HG03135 (cell line): ENCODE results near the gene THY1.
"Not testable (repeated sequence)": the region's sequence is repeated elsewhere in the genome, so short reads cannot be mapped to it uniquely, and the experiment has no call there.

Source experiments
- ATAC-seq: cut with Tn5 transposase; IDR thresholded peaks from one replicate; pipeline ENCODE4 v1.9.1; 2021; ENCODE audit warnings: mild to moderate bottlenecking, moderate library complexity; ENCODE audit not compliant: unreplicated experiment

The THY1 gene

DNA sequence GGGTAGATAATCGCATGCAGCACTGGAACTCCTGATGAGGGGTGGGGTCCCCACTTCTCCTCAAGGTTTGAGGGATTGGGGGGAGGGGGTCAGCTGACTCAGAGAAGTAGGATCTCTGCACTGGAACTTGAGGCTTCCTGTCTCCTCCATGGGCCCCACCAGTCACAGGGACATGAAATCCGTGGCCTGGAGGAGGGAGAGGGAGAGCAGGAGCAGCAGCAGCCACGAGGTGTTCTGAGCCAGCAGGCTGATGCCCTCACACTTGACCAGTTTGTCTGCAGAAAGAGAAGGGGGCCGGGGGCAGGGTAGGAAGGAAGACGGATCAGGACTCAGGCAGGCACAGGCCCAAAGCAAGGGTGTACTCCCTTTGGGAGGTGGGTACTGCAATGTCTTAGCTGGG lies 3.7 kb downstream of the THY1 start:
- ATAC-seq: no peak

GRCh38 chr11:119418759-119419158 lies 4.2 kb downstream of the THY1 start:
- no peak for ATAC-seq

DNA sequence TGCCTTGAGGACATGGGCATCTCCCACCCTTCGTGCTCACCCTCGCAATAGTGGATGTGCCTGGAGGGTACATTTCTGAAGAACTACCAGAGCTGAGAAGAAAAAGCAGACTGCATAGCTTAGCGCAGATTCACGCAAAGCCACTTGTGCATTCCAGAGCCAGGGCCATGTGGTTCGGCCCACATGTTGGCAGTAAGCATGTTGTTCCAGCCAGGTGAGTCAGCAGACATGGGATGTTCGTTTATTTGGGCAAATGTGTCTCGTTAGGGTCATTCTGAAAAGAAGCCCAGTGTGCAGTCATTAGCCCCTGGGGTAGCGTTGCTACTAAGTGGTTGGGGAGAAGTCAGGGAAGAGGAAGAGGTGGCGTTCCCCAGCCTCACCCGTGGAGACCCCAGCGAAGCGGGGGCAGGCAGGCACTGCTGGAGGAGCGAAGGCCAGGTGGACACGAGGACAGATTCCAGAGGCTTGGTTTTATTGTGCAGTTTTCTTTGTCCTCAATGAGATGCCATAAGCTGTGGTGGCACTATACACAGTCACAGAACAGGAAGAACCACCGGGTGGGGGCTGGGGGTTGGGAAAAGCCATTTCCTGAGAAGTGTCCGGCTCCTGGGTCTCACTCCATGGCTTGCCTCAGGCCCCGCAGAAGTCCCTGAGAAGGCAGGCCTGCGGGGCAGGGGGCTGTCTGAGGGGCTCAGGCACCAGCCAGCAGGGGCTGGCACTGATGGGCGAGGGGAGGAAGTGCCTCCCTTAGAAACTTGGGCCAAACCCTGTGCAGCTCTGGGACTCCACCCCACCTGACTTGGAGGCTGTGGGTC lies 5.0 kb downstream of the THY1 start:
- no peak for ATAC-seq

- ATAC-seq: no peak
These were observed 6.1 kb downstream of the THY1 start for GRCh38 chr11:119416606-119417580.

DNA sequence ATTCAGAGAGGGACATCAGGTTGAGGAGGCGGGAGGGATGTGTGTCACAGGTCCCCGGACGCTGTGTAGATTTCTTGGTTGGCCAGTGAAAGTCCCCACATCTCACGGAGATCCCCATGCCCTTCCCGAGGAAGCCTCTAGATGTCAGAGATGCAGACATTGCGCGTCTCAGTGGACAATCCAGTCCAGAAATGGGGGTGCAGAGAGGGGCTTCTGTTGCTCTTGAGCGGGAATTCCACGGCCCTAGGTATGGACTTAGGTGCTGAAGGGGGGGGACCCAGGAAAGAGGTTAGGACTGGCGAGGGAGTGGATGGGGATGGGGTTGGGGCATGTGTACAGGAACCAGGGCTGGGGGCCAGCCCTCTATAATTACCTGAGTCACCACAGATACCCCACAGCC lies 7.0 kb downstream of the THY1 start:
- ATAC-seq: no peak

DNA sequence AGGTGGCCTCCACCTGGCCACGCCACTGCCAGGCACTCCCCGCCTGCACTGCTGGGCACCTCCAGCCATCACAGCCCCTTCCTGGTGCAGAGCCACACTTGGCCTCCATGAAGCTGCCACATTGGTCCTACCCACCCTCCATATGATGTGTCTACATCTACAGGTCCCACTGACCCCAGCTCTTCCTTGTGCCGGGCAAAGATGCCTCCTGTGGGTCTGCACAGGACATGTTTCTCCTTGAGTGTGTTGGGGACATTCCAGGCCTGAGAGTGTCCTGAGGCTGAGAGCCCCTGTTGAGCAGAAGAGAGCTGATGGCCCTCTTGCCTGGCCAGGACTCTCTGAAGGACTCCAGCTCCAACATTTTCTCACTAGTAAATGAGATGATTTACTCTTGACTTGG lies 7.5 kb downstream of the THY1 start:
- ATAC-seq: no peak

- ATAC-seq: no peak
These were observed 8.2 kb downstream of the THY1 start for GRCh38 chr11:119414734-119415133.

- no peak for ATAC-seq
These were observed 8.7 kb downstream of the THY1 start for GRCh38 chr11:119414321-119414720.

- no peak for ATAC-seq
These were observed 10.9 kb downstream of the THY1 start for GRCh38 chr11:119412072-119412471.

GRCh38 chr11:119410501-119410900 lies 12.5 kb downstream of the THY1 start:
- ATAC-seq: no peak

DNA sequence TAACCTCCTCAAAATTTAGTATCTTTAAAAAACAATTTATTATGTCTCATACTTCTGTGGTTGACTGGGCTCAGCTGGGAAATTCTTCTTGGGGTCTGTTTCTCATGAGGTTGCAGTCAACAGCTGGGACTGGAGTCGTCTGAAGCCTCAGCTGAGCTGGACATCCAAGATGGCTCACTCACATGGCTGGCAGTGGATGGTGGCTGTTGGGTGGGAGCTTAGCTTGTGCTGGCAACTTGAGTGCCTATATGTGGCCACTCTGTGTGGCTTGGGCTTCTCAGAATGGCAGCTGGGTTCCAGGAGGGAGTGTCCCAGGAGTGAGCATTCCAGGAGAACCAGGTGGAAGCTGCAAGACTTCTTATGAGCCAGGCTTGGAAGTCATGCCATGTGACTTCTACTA lies 13.2 kb downstream of the THY1 start:
- no peak for ATAC-seq

DNA sequence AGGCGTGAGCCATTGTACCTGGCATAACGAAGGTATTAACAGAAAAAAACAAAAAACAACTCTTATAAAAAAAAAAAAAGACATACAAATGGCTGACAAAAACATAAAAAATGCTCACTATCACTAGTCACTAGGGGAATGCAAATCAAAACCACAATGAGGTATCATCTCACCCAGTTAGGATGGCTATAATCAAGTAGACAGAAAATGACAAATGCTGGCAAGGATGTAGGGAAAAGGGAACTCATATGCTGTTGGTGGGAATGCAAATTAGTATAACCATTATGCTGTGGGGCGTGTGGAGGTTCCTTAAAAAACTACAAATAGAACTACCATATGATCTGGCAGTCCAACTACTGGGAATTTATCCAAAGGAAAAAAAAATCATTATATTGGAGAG lies 17.0 kb downstream of the THY1 start:
- no peak for ATAC-seq

- not testable (repeated sequence) for ATAC-seq
These were observed 17.5 kb downstream of the THY1 start for GRCh38 chr11:119405448-119405847.

- no peak for ATAC-seq
These were observed 18.1 kb downstream of the THY1 start for GRCh38 chr11:119404872-119405271.

GRCh38 chr11:119403021-119403420 lies 20.0 kb downstream of the THY1 start:
- no peak for ATAC-seq

- no peak for ATAC-seq
These were observed 20.5 kb downstream of the THY1 start for GRCh38 chr11:119402470-119402869.

DNA sequence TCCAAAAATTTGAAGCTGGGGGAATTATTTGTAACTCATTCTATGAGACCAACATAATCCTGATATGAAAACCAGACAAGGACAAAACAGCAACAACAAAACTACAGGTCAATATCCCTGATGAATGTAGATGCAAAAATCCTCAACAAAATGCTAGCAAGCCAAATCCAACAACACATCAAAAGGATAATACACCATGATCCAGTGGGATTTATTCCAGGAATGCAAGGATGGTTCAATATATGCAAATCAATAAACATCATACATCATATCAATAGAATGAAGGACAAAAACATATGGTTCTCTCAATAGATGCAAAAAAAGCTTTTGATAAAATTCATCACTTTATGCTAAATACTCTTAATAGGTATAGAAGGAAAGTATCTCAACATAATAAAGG lies 22.1 kb downstream of the THY1 start:
- no peak for ATAC-seq

DNA sequence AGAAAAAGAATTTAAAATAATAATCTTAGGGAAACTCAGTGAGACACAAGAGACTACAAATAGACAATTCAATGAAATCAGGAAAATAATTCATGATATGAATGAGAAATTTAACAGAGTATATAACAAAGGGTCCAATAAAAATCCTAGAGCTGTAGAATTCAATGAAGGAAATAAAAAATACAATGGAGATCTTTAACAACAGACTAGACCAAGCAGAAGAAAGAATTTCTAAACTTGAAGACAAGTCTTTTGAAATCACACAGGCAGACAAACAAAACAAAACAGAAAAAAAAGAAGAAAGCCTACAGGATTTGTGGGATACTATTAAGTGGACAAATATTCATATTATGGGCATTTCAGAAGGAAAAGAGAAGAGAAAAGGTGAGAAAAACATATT lies 25.2 kb downstream of the THY1 start:
- no peak for ATAC-seq

DNA sequence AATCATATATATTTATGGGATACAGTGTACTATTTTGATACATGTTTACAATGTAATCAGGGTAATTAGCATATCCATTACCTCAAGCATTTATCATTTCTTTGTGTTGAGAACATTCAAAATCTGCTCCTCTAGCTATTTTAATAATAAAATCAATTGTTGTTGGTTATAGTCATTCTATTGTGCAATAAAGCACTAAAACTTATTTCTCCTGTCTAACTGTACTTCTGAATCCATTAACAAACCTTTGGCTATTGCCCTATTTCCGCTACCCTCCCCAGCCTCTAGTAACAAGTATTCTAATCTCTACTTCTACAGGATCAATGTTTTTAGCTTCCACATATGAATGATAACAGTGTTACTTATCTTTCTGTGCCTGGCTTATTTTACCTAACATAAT lies 26.1 kb downstream of the THY1 start:
- no peak for ATAC-seq

GRCh38 chr11:119391275-119391674 lies 31.7 kb downstream of the THY1 start:
- no peak for ATAC-seq

GRCh38 chr11:119389611-119390254 lies 33.2 kb downstream of the THY1 start:
- ATAC-seq: no peak
